Measurements from ENCODE around the gene LSMEM2. TPM values are rescaled to one million over a fixed set of nuclear protein-coding genes. Genes with fewer than 3 reads are reported as not detected.

The LSMEM2 gene
- not detected in 2 replicates for total RNA-seq

DNA sequence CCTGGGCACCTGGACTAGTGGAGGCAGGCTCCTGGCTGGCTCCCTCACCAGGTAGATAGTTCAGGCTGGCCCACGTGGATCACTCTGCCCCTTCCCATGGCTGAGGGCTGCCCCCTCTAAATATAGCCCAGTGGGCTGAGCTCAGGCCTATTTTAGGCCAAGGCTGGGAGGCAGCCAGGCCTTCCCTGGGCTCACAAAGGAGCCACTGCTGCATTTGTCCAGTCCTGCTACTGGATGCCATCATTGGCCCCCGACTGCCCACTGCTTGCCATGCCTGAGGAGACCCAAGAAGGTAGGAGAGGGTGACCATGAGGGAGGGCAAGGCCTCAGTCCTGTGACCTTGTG is at the start of gene LSMEM2:
TSS of gene LSMEM2 (plus strand) at position 208 of the 345 bp plus-strand sequence. CDS start at position 235, 27 bp downstream.

DNA sequence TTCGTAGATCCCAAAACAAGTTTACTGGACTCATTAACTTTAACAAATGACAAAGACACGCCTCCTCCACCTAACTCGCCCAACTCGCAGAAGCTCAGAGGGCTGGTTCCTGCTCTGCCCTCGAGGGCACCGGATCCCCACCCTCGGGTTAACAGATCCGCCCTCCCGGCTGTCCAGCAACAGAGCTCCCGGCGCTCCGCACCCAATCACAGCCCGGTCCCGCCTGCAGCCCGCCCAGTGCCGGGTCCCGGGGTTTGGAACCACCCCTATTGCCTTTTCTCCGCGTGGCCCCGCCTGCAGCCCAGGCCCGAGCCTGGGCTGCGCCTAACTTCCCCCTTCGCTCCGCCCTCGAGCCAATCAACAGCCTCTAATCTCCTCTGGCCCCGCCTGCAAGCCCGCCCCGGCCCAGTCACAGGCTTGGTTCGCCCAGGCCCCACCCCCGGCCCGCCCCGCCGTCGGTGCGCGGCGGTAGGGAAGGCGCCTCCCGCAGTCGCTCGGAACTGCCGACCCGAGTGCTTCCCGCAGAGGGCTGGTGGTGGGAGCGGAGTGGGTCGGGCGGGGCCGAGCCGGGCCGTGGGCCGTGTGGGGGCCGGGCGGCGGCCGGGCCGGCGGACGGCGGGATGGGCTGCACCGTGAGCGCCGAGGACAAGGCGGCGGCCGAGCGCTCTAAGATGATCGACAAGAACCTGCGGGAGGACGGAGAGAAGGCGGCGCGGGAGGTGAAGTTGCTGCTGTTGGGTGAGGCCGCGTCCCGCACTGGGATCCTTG is 43.0 kb upstream of the LSMEM2 start, which contains the start of gene GNAI2:
TSS of gene GNAI2 (plus strand) at position 489 of the 768 bp plus-strand sequence. CDS start at position 621, 132 bp downstream.

GRCh38 chr3:50268703-50269451 is 10.0 kb upstream of the LSMEM2 start, which contains the start of gene SEMA3B:
Gene SEMA3B, plus strand, starts transcription at chr3:50269147. Its CDS starts 94 bp downstream, at chr3:50269241.

DNA sequence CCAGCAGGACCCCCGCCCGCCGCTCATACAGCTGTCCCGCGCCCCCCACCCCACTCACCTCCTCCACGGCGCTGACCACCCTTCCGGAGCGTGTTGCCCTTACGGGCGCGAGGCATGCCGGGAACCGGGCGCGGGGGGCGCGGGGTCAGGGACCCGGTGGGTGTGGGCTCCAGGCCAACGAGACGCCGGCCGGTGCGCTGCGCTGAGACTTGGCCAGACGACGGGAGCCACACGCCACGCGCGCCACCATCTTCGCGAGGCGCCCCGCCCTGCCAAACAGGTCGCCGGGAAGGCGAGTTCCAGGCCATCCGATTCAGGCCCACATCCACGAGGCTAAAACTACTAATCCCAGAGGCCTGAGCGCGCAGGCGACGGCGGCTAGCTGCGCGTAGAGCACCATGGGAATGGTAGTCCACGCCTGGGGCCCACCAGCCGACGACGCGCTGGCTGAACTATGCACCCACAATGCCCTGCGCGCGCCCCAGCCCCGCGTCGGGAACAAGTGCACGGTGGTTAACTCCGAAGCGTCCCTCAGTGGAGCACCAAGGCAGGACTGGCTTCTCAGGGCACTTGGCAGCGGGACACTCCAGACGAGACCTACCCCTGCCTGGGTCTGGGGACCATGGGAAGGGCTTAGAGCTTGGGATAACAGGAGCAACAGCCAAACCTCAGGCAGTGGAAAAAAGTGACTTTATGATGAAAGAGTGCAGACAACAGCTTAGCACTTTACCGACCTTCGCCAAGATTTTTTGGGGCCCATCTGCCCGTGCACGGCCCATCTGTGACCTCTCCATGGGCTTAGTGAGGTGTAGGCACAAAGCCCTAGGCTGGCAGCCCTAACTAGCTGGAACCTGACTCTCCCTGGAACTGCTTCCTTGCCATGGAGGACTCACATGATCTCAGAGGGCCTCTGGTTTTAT is 13.5 kb downstream of the LSMEM2 start, which contains the start of gene IFRD2:
TSS of gene IFRD2 (minus strand) at position 271 of the 920 bp plus-strand sequence. CDS start at position 116, 155 bp downstream.

GRCh38 chr3:50298836-50299637 is 20.1 kb downstream of the LSMEM2 start, which contains the start of the genes HYAL3 and NAA80:
Gene HYAL3, minus strand, starts transcription at chr3:50299405. Its CDS starts 3,803 bp downstream, at chr3:50295602.
Gene NAA80, minus strand, starts transcription at chr3:50299405. Its CDS starts 1,942 bp downstream, at chr3:50297463.

GRCh38 chr3:50303013-50303815 is 24.3 kb downstream of the LSMEM2 start, which contains the start of gene HYAL1:
Gene HYAL1, minus strand, starts transcription at chr3:50303574. Its CDS starts 618 bp downstream, at chr3:50302956.

DNA sequence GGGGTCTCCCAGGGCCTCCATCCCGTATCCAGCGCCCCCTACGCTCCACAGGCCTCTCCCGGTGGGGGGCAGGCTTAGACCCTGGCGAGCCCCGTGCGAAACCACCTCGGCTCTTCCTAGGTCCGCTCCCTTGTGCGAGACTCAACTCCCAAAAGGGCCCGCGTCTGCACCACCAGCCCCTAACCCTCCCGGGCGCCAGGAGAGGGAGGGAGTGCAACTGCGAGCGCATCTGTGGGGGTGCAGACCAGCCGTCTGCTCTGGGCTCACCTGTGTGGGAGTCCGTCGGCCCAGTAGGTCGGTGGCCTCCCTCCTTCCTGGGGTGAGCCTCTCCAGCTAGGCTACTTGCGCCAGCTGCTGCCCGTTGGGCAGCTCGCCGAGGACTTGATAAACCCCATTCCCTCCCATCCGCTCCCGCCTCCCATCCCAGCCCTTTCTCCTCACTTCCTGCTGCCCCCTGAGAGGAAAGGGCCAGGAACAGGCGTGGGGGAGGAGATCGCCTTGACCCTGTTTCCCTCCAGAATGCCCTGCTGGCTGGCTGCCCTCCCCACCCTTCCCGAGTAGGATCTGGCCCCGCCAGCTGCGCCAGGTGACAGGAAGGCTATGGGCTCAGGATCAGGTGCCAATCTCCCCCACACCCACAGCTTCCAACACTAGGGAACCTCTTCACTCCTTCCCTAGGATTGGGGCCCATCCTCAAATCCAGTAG is 43.7 kb downstream of the LSMEM2 start, which contains the start of gene HYAL2:
TSS of gene HYAL2 (minus strand) at position 360 of the 706 bp plus-strand sequence. CDS start 2,256 bp downstream, outside the sequence.

GRCh38 chr3:50327943-50328691 is 49.2 kb downstream of the LSMEM2 start, which contains the start of gene TUSC2:
Gene TUSC2, minus strand, starts transcription at chr3:50328223. Its CDS starts 124 bp downstream, at chr3:50328099.

Other genes starting within 250 kb of the LSMEM2 start
- 97.4 and 147 TPM in 2 replicates for gene RBM5, start 190.2 kb upstream of the LSMEM2 start, total RNA-seq
- gene SEMA3F, start 123.8 kb upstream of the LSMEM2 start, total RNA-seq, result 0.23 and 0.30 TPM in 2 replicates
- not detected in 2 replicates for gene GNAT1, start 87.5 kb upstream of the LSMEM2 start, total RNA-seq
- gene SLC38A3, start 73.8 kb upstream of the LSMEM2 start, total RNA-seq, result not detected in 2 replicates
- gene GNAI2, start 42.9 kb upstream of the LSMEM2 start, total RNA-seq, result 180 and 374 TPM in 2 replicates
- 12.4 and 19.0 TPM in 2 replicates for gene SEMA3B, start 9.9 kb upstream of the LSMEM2 start, total RNA-seq
- 47.5 and 64.8 TPM in 2 replicates for gene IFRD2, start 13.3 kb downstream of the LSMEM2 start, total RNA-seq
- gene HYAL3, start 20.3 kb downstream of the LSMEM2 start, total RNA-seq, result 5.3 and 5.7 TPM in 2 replicates
- gene NAA80, start 20.3 kb downstream of the LSMEM2 start, total RNA-seq, result 1.5 and 4.2 TPM in 2 replicates
- 0.30 and 0.42 TPM in 2 replicates for gene HYAL1, start 24.5 kb downstream of the LSMEM2 start, total RNA-seq
- gene HYAL2, start 43.7 kb downstream of the LSMEM2 start, total RNA-seq, result 96.6 and 112 TPM in 2 replicates
- gene TUSC2, start 49.1 kb downstream of the LSMEM2 start, total RNA-seq, result 9.3 and 18.4 TPM in 2 replicates
- 20.8 and 26.0 TPM in 2 replicates for gene RASSF1, start 61.7 kb downstream of the LSMEM2 start, total RNA-seq
- gene ZMYND10, start 66.6 kb downstream of the LSMEM2 start, total RNA-seq, result 0.30 and 0.88 TPM in 2 replicates
- 17.2 and 25.8 TPM in 2 replicates for gene NPRL2, start 71.7 kb downstream of the LSMEM2 start, total RNA-seq
- 28.5 and 44.8 TPM in 2 replicates for gene CYB561D2, start 71.8 kb downstream of the LSMEM2 start, total RNA-seq
- 41.9 and 43.9 TPM in 2 replicates for gene TMEM115, start 80.4 kb downstream of the LSMEM2 start, total RNA-seq
- 0.05 TPM in 1 of 2 replicates, not detected in the other for gene CACNA2D2, start 224.5 kb downstream of the LSMEM2 start, total RNA-seq

Measured in smooth muscle cell of the umbilical artery (primary cell).